Measurements from ENCODE around the gene NUDT3. TPM values are rescaled to one million over a fixed set of nuclear protein-coding genes. Genes with fewer than 3 reads are reported as not detected.
"Not testable (repeated sequence)": the region's sequence is repeated elsewhere in the genome, so short reads cannot be mapped to it uniquely, and the experiment has no call there.

The NUDT3 gene
- total RNA-seq, 1 donor from 2014 or later = 21.8 TPM

- H3K27ac Mint-ChIP-seq = no peak overlapping the region
- DNase-seq = no peak
- intact Hi-C loops (cut with micrococcal nuclease) = no loop called here
- no peak overlapping the region for H3K4me3 Mint-ChIP-seq
- no peaks in the 10 kb centered on the region for H3K27me3 Mint-ChIP-seq
- H3K4me1 Mint-ChIP-seq = peaks cover 30% of the 10 kb centered on the region
- no peaks in the 10 kb centered on the region for H3K9me3 Mint-ChIP-seq
- H3K36me3 Mint-ChIP-seq (ENCODE audit: low read depth) = peaks cover 16% of the 10 kb centered on the region
These were observed 53.0 kb downstream of the NUDT3 start for GRCh38 chr6:34339432-34339831.

- H3K4me3 Mint-ChIP-seq = no peak overlapping the region
- peaks cover 18% of the 10 kb centered on the region for H3K36me3 Mint-ChIP-seq (ENCODE audit: low read depth)
- H3K27ac Mint-ChIP-seq = no peak overlapping the region
- no peaks in the 10 kb centered on the region for H3K27me3 Mint-ChIP-seq
- peaks cover 25% of the 10 kb centered on the region for H3K4me1 Mint-ChIP-seq
- intact Hi-C loops (cut with micrococcal nuclease) = no loop called here
- no peak for DNase-seq
- H3K9me3 Mint-ChIP-seq = no peaks in the 10 kb centered on the region
These were observed 53.7 kb downstream of the NUDT3 start for GRCh38 chr6:34338811-34339210.

DNA sequence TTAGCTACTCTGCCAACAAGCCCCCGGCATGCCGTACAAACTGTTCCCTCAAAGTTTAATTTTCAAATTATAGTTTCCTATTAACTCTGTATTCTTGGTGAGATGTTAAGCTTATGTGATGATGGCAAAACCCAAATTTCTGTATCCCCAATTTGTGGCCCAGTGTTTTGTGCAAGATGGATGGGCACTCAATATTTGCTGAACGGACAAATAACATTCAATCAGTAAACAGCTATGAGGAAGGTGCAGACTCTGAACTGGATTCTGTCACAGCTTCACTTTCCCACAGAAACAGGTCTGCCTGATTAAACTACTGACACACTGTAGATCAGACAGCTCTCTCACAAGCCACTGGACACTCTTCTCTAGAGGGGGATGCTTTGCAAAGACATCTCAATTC lies 54.1 kb downstream of the NUDT3 start:
- no peaks in the 10 kb centered on the region for H3K27me3 Mint-ChIP-seq
- H3K27ac Mint-ChIP-seq = no peak overlapping the region
- H3K9me3 Mint-ChIP-seq = no peaks in the 10 kb centered on the region
- peaks cover 22% of the 10 kb centered on the region for H3K4me1 Mint-ChIP-seq
- H3K36me3 Mint-ChIP-seq (ENCODE audit: low read depth) = peaks cover 20% of the 10 kb centered on the region
- no peak overlapping the region for H3K4me3 Mint-ChIP-seq
- intact Hi-C loops (cut with micrococcal nuclease) = no loop called here
- no peak for DNase-seq

GRCh38 chr6:34334796-34335416 lies 57.6 kb downstream of the NUDT3 start:
- H3K36me3 Mint-ChIP-seq (ENCODE audit: low read depth) = peaks cover 21% of the 10 kb centered on the region
- no peak overlapping the region for H3K27ac Mint-ChIP-seq
- DNase-seq = no peak
- intact Hi-C loops (cut with micrococcal nuclease) = no loop called here
- no peaks in the 10 kb centered on the region for H3K9me3 Mint-ChIP-seq
- H3K27me3 Mint-ChIP-seq = no peaks in the 10 kb centered on the region
- peaks cover 20% of the 10 kb centered on the region for H3K4me1 Mint-ChIP-seq
- no peak overlapping the region for H3K4me3 Mint-ChIP-seq

GRCh38 chr6:34333858-34334257 lies 58.6 kb downstream of the NUDT3 start:
- Mint-ChIP-seq H3K36me3 (ENCODE audit: low read depth) (peaks cover 19% of the 10 kb centered on the region), H3K27ac (no peak overlapping the region)
- intact Hi-C loops (cut with micrococcal nuclease) = no loop called here

GRCh38 chr6:34332251-34333198 lies 59.9 kb downstream of the NUDT3 start:
- peaks cover 13% of the 10 kb centered on the region for H3K4me1 Mint-ChIP-seq
- no peaks in the 10 kb centered on the region for H3K27me3 Mint-ChIP-seq
- DNase-seq = no peak
- H3K9me3 Mint-ChIP-seq = no peaks in the 10 kb centered on the region
- H3K27ac Mint-ChIP-seq = no peak overlapping the region
- H3K36me3 Mint-ChIP-seq (ENCODE audit: low read depth) = peaks cover 16% of the 10 kb centered on the region
- intact Hi-C loops (cut with micrococcal nuclease) = no loop called here
- no peak overlapping the region for H3K4me3 Mint-ChIP-seq

More at GRCh38 chr6:34333858-34334257, 58.6 kb downstream of the NUDT3 start:
- no peak for DNase-seq
- peaks cover 20% of the 10 kb centered on the region for H3K4me1 Mint-ChIP-seq
- H3K9me3 Mint-ChIP-seq = no peaks in the 10 kb centered on the region
- H3K4me3 Mint-ChIP-seq = no peak overlapping the region
- H3K27me3 Mint-ChIP-seq = no peaks in the 10 kb centered on the region

GRCh38 chr6:34331371-34332050 lies 61.0 kb downstream of the NUDT3 start:
- Mint-ChIP-seq H3K4me3 (no peak overlapping the region), H3K27ac (no peak overlapping the region), H3K36me3 (ENCODE audit: low read depth) (peaks cover 14% of the 10 kb centered on the region), H3K27me3 (no peaks in the 10 kb centered on the region), H3K4me1 (peaks cover 9% of the 10 kb centered on the region), H3K9me3 (no peaks in the 10 kb centered on the region)
- DNase-seq = no peak
- intact Hi-C loops (cut with micrococcal nuclease) = no loop called here

GRCh38 chr6:34329814-34330213 lies 62.7 kb downstream of the NUDT3 start:
- H3K27ac Mint-ChIP-seq; intact Hi-C loops (cut with micrococcal nuclease); H3K27me3 Mint-ChIP-seq; H3K4me3 Mint-ChIP-seq; DNase-seq; H3K9me3 Mint-ChIP-seq; H3K4me1 Mint-ChIP-seq: not testable (repeated sequence)
- H3K36me3 Mint-ChIP-seq (ENCODE audit: low read depth) = peaks cover 14% of the 10 kb centered on the region

DNA sequence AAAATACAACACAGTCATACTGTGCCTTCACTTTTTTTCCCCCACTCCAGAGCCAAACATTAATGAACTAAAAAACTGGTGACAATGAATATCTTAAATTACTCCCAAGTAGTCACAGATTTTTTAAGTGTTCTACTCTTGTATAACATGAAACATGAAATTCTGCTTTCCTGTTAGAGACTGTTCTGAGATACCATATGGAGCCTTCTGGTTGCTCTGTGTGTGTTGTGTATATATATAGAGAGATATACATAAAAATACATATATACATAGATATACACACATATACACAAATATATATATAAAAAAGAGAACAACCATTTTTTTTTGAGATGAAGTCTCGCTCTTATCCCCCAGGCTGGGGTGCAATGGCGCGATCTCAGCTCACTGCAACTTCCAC lies 63.5 kb downstream of the NUDT3 start:
- Mint-ChIP-seq H3K4me1 (peaks cover 9% of the 10 kb centered on the region), H3K27me3 (no peaks in the 10 kb centered on the region), H3K9me3 (no peaks in the 10 kb centered on the region), H3K4me3 (no peak overlapping the region), H3K36me3 (ENCODE audit: low read depth) (peaks cover 12% of the 10 kb centered on the region), H3K27ac (no peak overlapping the region)
- DNase-seq = no peak
- intact Hi-C loops (cut with micrococcal nuclease) = no loop called here

DNA sequence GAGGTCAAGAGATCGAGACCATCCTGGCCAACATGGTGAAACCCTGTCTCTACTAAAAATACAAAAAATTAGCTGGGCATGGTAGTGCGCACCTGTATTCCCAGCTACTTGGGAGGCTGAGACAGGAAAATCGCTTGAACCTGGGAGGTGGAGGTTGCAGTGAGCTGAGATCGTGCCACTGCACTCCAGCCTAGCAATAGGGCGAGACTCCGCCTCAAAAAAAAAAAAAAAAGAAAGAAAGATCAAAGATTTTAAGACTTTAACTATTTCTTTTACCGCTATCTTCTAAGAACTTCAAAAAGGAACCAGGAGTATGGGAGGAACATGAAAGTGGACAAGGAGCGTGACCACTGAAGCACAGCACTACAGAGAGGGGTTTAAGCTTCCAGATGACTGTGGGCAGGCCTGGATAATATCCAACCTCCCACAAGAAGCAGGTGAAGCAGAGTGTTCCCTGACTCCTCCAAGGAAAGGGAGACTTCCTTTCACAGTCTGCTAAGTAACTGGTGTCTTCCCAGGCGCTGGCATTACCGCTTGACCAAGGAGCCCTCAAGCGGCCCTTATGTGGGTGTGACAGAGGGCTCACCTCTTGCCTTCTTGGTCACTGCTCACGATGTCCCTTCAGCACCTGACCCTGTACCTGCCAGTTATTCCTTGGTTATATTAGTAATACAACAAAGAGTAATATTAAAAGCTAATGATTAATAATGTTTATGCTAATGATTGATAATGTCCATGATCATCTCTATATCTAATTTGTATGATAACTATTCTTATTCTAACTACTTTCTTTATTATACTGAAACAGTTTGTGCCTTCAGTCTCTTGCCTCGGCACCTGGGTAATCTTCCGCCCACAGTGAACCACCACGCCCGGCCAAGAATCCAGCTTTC lies 64.9 kb downstream of the NUDT3 start:
- H3K9me3 Mint-ChIP-seq; H3K27me3 Mint-ChIP-seq; H3K27ac Mint-ChIP-seq; H3K4me3 Mint-ChIP-seq; intact Hi-C loops (cut with micrococcal nuclease); DNase-seq; H3K4me1 Mint-ChIP-seq: not testable (repeated sequence)
- peaks cover 12% of the 10 kb centered on the region for H3K36me3 Mint-ChIP-seq (ENCODE audit: low read depth)

DNA sequence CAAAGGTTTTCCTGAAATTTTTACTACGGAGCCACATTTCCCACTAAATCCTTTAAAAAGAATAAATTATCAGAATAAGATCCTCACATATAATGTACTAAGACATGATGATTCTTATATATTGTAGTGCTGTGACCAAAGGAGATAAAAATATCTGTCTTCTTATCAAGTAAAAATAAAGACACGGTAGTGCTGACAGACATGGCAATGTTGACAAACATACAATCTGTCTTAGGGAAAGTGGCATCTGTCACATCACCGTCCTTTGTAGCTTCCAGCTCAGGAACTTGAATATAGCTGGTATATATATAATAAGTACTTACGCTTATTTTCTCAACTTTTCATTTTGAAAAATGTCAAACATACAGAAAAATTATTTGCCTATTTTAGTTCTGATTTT lies 66.8 kb downstream of the NUDT3 start:
- Mint-ChIP-seq H3K27ac (no peak overlapping the region), H3K4me1 (peaks cover 6% of the 10 kb centered on the region), H3K27me3 (no peaks in the 10 kb centered on the region)

DNA sequence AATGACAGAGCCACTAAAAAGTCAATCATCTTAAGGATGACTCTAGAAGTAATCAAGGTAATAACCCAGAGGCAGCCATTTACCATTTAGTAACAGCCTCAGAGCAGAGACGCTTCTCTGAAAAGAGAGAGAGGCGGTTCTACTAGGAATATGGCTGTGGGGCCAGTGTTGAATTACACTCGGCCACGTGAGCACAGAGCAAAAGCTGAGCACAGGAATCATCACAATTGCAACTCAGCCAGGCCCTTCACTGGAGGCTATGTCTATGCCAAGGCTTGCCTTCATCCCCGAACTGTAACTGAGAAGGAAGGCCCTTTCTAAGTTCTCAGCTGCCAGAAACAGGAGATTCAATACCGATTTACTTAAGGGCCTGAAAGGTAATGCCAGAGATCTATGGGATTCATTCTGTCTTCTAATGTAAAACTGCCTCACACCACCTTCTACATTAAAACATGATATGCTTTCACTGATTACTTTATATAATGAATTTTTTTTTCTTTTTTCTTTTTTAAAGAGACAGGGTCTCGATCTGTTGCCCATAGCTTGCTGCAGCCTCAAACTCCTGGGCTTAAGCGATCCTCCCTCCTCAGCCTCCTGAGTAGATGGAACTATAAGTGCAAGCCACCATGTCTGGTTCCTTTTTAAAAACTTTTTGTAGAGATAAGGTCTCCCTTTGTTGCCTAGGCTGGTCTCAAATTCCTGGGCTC lies 67.6 kb downstream of the NUDT3 start:
- DNase-seq = no peak
- peaks cover 7% of the 10 kb centered on the region for H3K36me3 Mint-ChIP-seq (ENCODE audit: low read depth)
- intact Hi-C loops (cut with micrococcal nuclease) = no loop called here
- peaks cover 6% of the 10 kb centered on the region for H3K4me1 Mint-ChIP-seq
- no peaks in the 10 kb centered on the region for H3K9me3 Mint-ChIP-seq
- H3K27ac Mint-ChIP-seq = no peak overlapping the region
- H3K4me3 Mint-ChIP-seq = no peak overlapping the region
- H3K27me3 Mint-ChIP-seq = no peaks in the 10 kb centered on the region

More for the DNA sequence above, 66.8 kb downstream of the NUDT3 start:
- Mint-ChIP-seq H3K4me3 (no peak overlapping the region), H3K36me3 (ENCODE audit: low read depth) (peaks cover 8% of the 10 kb centered on the region), H3K9me3 (no peaks in the 10 kb centered on the region)
- DNase-seq = no peak
- intact Hi-C loops (cut with micrococcal nuclease) = no loop called here

GRCh38 chr6:34324221-34324620 lies 68.2 kb downstream of the NUDT3 start:
- H3K9me3 Mint-ChIP-seq; DNase-seq; H3K27me3 Mint-ChIP-seq; H3K27ac Mint-ChIP-seq; H3K36me3 Mint-ChIP-seq (ENCODE audit: low read depth); intact Hi-C loops (cut with micrococcal nuclease); H3K4me1 Mint-ChIP-seq; H3K4me3 Mint-ChIP-seq: not testable (repeated sequence)

Measured in activated CD4-positive, alpha-beta T cell treated with anti-CD3 and anti-CD28 coated beads, Interleukin-2, amount 10 ng/mL, durations not matched to agents 24 days and 14 days (primary cell).